ENCODE measurements around the gene GALNS. TPM values are rescaled to one million over a fixed set of nuclear protein-coding genes. Genes with fewer than 3 reads are reported as not detected.

The GALNS gene
- total RNA-seq, 2 experiments from 2014 or later, result 18.4 to 19.7 TPM

- Mint-ChIP-seq H3K36me3 (ENCODE audit: low read depth) (no peaks in the 10 kb centered on the region), H3K4me3 (no peak overlapping the region), H3K9me3 (no peaks in the 10 kb centered on the region), H3K4me1 (ENCODE audit: low read depth) (no peaks in the 10 kb centered on the region), H3K27ac (no peak overlapping the region), H3K27me3 (no peaks in the 10 kb centered on the region)
- Histone ChIP-seq H3K27me3 (ENCODE audit: control insufficient read depth in 1 of 2, insufficient read depth in 2 of 2, low read length in 2 of 2) (no peaks in the 10 kb centered on the region), H3K4me3 (ENCODE audit: low read length) (no peak overlapping the region), H3K27ac (ENCODE audit: low read depth in 1 of 2, low read length in 2 of 2) (no peak overlapping the region), H3K9me3 (ENCODE audit: control insufficient read depth in 1 of 2, insufficient read depth in 1 of 2, low read length in 2 of 2) (no peaks in the 10 kb centered on the region), H3K4me1 (ENCODE audit: insufficient read depth, low read length) (no peaks in the 10 kb centered on the region), H3K36me3 (ENCODE audit: insufficient read depth, low read length) (peaks cover 7% of the 10 kb centered on the region)
- ChIA-PET POLR2A (no interaction called here), CTCF (interaction anchor here (0.7 kb wide), 1 partner anchor 276 kb away, joined by 3 read pairs; no protein-coding TSS in a partner anchor)
- no peak for ATAC-seq (ENCODE audit: poor library complexity)
- intact Hi-C loops (cut with DNase I, micrococcal nuclease), result no loop called here
- TF ChIP-seq, protein P1, sequence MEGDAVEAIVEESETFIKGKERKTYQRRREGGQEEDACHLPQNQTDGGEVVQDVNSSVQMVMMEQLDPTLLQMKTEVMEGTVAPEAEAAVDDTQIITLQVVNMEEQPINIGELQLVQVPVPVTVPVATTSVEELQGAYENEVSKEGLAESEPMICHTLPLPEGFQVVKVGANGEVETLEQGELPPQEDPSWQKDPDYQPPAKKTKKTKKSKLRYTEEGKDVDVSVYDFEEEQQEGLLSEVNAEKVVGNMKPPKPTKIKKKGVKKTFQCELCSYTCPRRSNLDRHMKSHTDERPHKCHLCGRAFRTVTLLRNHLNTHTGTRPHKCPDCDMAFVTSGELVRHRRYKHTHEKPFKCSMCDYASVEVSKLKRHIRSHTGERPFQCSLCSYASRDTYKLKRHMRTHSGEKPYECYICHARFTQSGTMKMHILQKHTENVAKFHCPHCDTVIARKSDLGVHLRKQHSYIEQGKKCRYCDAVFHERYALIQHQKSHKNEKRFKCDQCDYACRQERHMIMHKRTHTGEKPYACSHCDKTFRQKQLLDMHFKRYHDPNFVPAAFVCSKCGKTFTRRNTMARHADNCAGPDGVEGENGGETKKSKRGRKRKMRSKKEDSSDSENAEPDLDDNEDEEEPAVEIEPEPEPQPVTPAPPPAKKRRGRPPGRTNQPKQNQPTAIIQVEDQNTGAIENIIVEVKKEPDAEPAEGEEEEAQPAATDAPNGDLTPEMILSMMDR (IDR thresholded peaks at IDR 0.05), result no peak
- DNase-seq, result no peak
These were observed 23.7 kb downstream of the GALNS start for GRCh38 chr16:88833086-88833485.

DNA sequence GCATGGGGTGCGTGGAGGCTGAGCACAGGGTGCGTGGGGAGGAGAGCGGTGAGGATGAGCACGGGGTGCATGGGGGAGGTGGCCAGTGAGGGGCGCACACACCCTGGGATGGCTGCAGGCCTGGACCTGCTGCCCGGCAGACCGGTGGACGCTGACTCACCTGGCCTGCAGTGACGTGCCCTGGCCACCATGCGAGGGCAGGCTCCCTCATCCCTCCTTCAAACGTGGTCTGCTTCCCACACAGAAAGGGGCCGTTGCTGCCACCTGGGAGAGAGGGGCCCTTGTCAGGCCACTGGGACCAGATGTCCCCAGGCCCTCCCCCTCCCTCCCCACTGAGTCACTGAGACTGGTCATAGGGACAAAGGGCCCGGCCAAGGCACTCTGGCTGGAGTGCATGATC lies 24.9 kb downstream of the GALNS start:
- no peaks in the 10 kb centered on the region for H3K36me3 Mint-ChIP-seq (ENCODE audit: low read depth)
- CTCF ChIA-PET, result no interaction called here

DNA sequence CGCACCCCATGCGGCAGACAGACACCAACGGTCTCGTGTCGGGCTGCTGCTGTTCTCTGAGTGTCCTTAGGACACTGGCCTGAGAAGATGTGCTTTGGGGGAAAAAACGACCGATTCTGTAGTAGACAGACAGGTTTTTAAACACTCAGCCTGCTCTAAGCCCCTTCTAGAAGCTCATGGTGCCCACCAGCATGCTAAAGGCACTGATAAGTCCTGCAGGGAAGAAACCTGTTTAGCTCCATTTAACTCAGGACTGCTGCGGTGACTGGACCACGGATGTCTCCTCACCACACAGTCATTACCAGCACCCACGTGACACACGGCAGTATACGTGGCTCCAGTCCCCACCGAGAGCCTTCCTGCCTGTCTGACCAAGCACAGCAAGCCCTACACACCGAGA lies 26.0 kb downstream of the GALNS start:
- CTCF ChIA-PET, result no interaction called here
- DNase-seq, result no peak
- H3K4me1 Mint-ChIP-seq (ENCODE audit: low read depth), result no peaks in the 10 kb centered on the region
- H3K4me3 ChIP-seq (ENCODE audit: low read length), result no peak overlapping the region
- no peaks in the 10 kb centered on the region for H3K36me3 Mint-ChIP-seq (ENCODE audit: low read depth)
- no peak overlapping the region for H3K27ac Mint-ChIP-seq
- H3K9me3 Mint-ChIP-seq, result no peaks in the 10 kb centered on the region
- H3K4me3 Mint-ChIP-seq, result no peak overlapping the region
- no peak for ATAC-seq (ENCODE audit: poor library complexity)
- POLR2A ChIA-PET, result no interaction called here
- TF ChIP-seq, protein P1 (IDR thresholded peaks at IDR 0.05), result no peak
- no peaks in the 10 kb centered on the region for H3K27me3 Mint-ChIP-seq
- H3K4me1 ChIP-seq (ENCODE audit: insufficient read depth, low read length), result no peaks in the 10 kb centered on the region
- intact Hi-C loops (cut with DNase I, micrococcal nuclease), result no loop called here
- peaks cover 7% of the 10 kb centered on the region for H3K36me3 ChIP-seq (ENCODE audit: insufficient read depth, low read length)
- H3K9me3 ChIP-seq (ENCODE audit: control insufficient read depth in 1 of 2, insufficient read depth in 1 of 2, low read length in 2 of 2), result no peaks in the 10 kb centered on the region
- H3K27ac ChIP-seq (ENCODE audit: low read depth in 1 of 2, low read length in 2 of 2), result no peak overlapping the region
- no peaks in the 10 kb centered on the region for H3K27me3 ChIP-seq (ENCODE audit: control insufficient read depth in 1 of 2, insufficient read depth in 2 of 2, low read length in 2 of 2)

More for the DNA sequence above, 24.9 kb downstream of the GALNS start:
- Mint-ChIP-seq H3K27ac (no peak overlapping the region), H3K4me3 (no peak overlapping the region), H3K4me1 (ENCODE audit: low read depth) (no peaks in the 10 kb centered on the region), H3K9me3 (no peaks in the 10 kb centered on the region), H3K27me3 (no peaks in the 10 kb centered on the region)
- POLR2A ChIA-PET, result no interaction called here
- no peaks in the 10 kb centered on the region for H3K4me1 ChIP-seq (ENCODE audit: insufficient read depth, low read length)
- ATAC-seq (ENCODE audit: poor library complexity) (no peak), DNase-seq (no peak)
- no peaks in the 10 kb centered on the region for H3K27me3 ChIP-seq (ENCODE audit: control insufficient read depth in 1 of 2, insufficient read depth in 2 of 2, low read length in 2 of 2)
- H3K4me3 ChIP-seq (ENCODE audit: low read length), result no peak overlapping the region
- TF ChIP-seq, protein P1 (IDR thresholded peaks at IDR 0.05), result no peak
- intact Hi-C loops (cut with DNase I, micrococcal nuclease), result no loop called here
- H3K27ac ChIP-seq (ENCODE audit: low read depth in 1 of 2, low read length in 2 of 2), result no peak overlapping the region
- H3K36me3 ChIP-seq (ENCODE audit: insufficient read depth, low read length), result peaks cover 7% of the 10 kb centered on the region
- H3K9me3 ChIP-seq (ENCODE audit: control insufficient read depth in 1 of 2, insufficient read depth in 1 of 2, low read length in 2 of 2), result no peaks in the 10 kb centered on the region
